Activated T-helper 1 cell treated with anti-CD3 and anti-CD28 coated beads, Interleukin-2, amount 50 U/mL, for 16 hours (primary cell): ENCODE results near the gene NBR1.
A peak's percentile ranks its signal among the peaks of the same experiment; 100 is the strongest.
"Not testable (repeated sequence)": the region's sequence is repeated elsewhere in the genome, so short reads cannot be mapped to it uniquely, and the experiment has no call there.

ENCODE experiments used
- DNase-seq, 2 donors: peaks; one replicate each; pipeline ENCODE4 v3.0.0-alpha.2; 2020; ENCODE audit warnings: low read depth in 1 of 2, low spot score in 1 of 2

The NBR1 gene, protein sequence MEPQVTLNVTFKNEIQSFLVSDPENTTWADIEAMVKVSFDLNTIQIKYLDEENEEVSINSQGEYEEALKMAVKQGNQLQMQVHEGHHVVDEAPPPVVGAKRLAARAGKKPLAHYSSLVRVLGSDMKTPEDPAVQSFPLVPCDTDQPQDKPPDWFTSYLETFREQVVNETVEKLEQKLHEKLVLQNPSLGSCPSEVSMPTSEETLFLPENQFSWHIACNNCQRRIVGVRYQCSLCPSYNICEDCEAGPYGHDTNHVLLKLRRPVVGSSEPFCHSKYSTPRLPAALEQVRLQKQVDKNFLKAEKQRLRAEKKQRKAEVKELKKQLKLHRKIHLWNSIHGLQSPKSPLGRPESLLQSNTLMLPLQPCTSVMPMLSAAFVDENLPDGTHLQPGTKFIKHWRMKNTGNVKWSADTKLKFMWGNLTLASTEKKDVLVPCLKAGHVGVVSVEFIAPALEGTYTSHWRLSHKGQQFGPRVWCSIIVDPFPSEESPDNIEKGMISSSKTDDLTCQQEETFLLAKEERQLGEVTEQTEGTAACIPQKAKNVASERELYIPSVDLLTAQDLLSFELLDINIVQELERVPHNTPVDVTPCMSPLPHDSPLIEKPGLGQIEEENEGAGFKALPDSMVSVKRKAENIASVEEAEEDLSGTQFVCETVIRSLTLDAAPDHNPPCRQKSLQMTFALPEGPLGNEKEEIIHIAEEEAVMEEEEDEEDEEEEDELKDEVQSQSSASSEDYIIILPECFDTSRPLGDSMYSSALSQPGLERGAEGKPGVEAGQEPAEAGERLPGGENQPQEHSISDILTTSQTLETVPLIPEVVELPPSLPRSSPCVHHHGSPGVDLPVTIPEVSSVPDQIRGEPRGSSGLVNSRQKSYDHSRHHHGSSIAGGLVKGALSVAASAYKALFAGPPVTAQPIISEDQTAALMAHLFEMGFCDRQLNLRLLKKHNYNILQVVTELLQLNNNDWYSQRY

DNA sequence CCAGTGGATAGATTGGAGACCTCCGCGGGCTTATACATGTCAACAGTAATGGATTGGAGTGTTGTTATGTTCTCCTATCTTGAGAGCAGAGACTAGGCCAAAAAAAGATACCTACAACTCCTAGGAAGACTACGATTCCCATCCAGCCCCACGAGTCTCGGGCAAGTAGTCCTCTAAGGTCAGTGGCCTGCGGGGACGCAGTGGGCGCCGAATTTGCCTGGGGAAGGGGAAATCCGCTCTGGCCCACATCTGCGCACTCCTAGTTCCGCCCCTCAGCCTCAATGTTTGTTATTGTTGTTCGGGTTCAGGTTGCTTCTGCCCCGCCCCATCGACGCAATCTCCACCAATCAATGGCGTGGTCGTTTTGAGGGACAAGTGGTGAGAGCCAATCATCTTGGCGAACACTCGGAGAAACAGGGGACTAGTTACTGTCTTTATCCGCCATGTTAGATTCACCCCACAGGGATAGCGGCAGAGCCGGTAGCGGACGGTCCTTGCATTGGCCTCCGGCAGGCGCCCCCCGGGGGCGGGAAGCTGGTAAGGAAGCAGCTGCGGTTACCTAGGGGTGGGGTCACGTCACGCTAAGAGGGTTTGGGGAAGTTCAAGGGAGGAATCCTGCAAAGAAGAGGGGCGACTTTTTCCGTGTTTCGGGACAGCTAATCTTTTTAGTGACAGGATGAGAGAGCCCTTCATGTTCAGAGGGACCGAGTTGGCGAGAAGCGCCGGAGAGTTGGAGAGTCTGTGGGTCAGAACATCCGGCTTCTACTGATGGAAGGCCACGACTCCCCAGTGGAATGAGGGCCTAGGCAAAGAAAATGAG lies at the start of gene NBR1:
NBR1 (plus strand) TSS at position 449 of the 820 bp plus-strand sequence. CDS start 4,586 bp downstream, outside the sequence.
- peak; percentile 86 to 88 for DNase-seq

DNA sequence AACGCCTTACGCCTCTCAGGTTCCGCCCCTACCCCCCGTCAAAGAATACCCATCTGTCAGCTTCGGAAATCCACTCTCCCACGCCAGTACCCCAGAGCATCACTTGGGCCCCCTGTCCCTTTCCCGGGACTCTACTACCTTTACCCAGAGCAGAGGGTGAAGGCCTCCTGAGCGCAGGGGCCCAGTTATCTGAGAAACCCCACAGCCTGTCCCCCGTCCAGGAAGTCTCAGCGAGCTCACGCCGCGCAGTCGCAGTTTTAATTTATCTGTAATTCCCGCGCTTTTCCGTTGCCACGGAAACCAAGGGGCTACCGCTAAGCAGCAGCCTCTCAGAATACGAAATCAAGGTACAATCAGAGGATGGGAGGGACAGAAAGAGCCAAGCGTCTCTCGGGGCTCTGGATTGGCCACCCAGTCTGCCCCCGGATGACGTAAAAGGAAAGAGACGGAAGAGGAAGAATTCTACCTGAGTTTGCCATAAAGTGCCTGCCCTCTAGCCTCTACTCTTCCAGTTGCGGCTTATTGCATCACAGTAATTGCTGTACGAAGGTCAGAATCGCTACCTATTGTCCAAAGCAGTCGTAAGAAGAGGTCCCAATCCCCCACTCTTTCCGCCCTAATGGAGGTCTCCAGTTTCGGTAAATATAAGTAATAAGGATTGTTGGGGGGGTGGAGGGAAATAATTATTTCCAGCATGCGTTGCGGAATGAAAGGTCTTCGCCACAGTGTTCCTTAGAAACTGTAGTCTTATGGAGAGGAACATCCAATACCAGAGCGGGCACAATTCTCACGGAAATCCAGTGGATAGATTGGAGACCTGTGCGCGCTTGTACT lies 45.7 kb upstream of the NBR1 start, which contains the start of gene BRCA1:
BRCA1 (minus strand) TSS at position 232 of the 834 bp plus-strand sequence. CDS start 1,268 bp downstream, outside the sequence.
- DNase-seq = peak; percentile 85 to 87

DNA sequence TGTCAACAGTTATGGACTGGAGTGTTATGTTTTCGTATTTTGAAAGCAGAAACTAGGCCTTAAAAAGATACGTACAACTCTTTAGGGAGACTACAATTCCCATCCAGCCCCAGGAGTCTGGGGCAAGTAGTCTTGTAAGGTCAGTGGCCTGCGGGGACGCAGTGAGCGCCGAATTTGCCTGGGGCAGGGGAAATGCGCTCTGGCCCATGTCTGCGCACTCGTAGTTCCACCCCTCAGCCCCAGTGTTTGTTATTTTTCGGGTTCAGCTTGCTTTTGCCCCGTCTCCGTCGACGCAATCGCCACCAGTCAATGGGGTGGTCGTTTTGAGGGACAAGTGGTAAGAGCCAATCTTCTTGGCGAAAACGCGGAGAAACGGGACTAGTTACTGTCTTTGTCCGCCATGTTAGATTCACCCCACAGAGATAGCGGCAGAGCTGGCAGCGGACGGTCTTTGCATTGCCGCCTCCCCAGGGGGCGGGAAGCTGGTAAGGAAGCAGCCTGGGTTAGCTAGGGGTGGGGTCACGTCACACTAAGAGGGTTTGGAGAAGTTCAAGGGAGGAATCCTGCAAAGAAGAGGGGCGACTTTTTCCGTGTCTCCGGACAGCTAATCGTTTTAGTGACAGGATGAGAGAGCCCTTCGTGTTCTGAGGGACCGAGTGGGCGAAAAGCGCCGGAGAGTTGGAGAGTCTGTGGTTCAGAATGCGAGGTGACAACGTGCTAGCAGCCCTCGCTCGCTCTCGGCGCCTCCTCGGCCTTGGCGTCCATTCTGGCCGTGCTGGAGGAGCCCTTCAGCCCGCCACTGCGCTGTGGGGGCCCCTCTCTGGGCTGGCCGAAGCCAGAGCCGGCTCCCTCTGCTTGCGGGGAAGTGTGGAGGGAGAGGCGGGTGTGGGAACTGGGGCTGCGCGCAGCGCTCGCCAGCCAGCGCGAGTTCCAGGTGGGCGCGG lies 44.8 kb upstream of the NBR1 start:
- no peak for DNase-seq

DNA sequence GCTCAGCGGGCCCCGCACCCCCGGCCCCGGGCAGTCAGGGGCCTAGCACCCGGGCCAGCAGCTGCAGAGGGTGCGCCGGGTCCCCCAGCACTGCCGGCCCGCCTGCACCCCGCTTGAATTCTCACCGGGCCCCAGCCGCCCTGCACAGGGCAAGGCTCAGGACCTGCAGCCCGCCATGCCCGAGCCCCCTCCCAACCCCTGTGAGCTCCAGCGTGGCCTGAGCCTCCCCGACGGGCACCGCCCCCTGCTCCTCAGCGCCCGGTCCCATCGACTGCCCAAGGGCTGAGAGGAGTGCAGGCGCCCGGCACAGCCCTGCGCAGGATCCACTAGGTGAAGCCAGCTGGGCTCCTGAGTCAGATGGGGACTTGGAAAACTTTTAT lies 44.1 kb upstream of the NBR1 start:
- DNase-seq = no peak

DNA sequence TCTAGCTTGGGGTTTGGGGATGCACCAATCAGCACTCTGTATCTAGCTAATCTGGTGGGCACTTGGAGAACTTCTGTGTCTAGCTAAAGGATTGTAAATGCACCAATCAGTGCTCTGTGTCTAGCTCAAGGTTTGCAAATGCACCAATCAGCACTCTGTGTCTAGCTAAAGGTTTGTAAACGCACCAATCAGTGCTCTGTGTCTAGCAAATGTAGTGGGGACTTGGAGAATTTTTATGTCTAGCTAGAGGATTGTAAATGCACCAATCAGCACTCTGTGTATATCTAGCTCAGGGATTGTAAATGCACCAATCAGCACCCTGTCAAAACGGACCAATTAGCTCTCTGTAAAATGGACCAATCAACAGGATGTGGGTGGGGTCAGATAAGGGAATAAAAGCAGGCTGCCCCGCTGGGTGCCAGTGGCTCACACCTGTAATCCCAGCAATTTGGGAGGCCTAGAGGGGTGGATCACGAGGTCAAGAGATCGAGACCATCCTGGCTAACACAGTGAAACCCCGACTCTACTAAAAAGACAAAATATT lies 43.6 kb upstream of the NBR1 start:
- DNase-seq = not testable (repeated sequence)

DNA sequence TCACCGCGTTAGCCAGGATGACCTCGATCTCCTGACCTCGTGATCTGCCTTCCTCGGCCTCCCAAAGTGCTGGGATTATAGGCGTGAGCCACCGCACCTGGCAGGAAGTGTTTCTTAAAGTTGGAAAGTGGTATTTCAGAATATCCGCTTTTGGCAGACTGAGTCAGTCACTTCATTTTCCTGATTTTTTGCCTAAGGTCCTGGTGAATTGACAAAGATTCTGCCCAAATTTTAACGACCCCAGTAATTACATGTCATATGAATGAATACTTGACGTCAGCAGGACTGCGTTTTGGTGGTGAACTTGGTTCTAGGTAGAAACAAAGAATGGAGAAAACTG lies 41.4 kb upstream of the NBR1 start:
- no peak for DNase-seq

DNA sequence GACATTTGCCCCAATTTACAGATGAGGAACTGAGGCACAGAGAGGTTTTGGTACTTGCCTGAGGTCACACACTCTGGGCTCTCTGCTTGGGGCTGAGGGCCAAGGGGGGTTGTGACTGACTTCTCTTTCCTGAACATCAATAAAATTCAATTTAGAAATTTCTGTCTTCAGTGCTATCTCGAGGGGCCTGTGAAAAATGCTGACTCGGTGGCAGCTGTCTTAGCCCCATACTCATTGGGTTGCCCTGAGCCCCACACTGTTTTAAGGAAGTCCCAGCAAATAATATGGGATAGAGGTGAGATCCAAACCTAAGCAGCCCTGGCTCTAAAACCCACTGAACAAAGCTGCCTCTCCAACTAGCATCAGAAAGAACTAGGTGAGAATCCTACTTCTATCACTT lies 38.9 kb upstream of the NBR1 start:
- no peak for DNase-seq

DNA sequence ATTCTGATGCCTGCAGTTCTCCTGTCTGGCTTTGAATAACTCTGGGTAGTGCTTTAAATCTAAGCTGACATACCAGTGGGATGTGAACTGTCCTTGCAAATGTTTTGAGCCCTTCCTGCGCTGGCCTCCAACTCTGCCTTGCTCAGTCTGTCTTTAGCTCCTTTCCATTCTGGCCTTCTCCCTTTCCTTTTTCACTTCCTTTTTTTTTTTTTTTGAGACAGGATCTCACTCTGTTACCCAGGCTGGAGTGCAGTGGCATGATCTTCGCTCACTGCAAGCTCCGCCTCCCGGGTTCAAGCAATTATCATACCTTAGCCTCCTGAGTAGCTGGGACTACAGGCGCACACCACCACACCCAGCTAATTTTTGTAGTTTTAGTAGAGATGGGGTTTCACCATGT lies 37.6 kb upstream of the NBR1 start:
- not testable (repeated sequence) for DNase-seq

DNA sequence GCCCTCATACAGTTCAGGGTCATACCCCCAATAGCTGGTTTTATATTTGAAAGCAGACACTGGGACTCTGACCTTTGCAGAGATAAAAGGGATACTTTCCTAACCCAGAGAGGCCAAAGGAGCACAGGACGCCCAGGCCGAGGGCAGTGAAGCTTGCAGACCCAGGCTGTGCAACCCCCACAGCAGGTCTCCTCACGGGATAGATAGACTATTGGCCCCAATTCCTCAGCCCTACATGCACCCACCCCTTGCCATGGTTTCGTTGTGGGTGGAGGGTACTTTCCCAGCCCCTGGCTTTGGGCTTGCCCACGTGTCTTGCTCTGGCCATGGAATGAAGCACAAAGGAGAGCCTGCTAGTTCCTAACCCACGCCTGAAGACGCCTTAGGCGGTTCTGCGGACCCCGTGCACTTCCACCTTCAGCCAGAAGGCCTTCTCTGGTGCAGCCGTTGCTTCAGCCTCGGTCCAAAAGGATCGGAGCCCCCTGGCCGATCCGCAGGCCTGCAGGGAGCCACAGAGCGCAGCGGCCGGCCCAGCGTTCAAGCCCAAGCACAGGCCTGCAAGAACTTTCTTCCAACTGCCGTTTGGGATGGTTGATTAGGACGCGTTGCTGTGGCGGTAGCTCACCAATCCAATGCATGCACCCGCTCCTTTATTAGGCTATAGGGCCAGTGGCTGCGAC lies 36.1 kb upstream of the NBR1 start:
- no peak for DNase-seq

DNA sequence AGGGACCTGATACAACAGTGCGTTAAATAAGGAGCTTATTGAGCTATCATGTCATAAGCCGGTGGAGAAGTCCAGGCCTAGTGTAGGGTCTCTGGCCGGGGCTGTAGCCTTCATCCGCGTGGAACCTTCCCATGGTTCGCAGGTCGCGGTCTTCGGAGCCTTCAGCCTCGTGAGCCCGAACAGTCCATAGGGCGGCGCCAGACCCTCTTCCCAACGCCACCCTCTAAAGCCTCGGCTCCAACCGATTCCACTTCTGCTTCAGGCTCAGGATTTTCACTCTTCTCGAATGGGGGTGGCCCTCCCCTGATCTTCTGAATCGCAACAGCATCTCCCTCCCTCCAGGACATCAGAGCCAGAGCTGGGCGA lies 35.6 kb upstream of the NBR1 start:
- no peak for DNase-seq

DNA sequence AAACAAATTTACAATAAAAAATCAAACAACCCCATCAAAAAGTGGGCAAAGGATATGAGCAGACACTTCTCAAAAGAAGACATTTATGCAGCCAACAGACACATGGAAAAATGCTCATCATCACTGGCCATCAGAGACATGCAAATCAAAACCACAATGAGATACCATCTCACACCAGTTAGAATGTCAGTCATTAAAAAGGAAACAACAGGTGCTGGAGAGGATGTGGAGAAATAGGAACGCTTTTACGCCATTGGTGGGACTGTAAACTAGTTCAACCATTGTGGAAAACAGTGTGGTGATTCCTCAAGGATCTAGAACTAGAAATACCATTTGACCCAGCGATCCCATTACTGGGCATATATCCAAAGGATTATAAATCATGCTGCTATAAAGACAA lies 34.4 kb upstream of the NBR1 start:
- not testable (repeated sequence) for DNase-seq

DNA sequence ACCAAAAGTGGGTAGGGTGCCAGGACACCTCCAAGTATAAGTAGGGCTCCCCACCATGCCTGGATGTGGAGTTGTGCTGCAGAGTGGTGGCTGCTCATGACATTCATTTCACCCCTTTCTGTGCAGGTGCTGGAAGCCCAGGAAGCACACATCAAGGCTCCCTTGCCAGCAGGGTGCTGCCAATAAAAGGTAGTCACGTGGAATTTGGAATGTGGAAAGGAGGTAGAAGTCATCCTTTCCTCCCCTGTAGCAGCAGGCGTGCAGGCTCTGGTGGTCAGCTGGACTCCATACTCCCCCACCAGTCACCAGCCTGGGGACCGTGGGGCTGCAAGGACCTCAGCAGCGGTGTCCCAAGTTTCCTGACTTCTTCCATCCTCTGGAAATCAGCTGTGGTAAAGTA lies 32.5 kb upstream of the NBR1 start:
- DNase-seq = not testable (repeated sequence)

DNA sequence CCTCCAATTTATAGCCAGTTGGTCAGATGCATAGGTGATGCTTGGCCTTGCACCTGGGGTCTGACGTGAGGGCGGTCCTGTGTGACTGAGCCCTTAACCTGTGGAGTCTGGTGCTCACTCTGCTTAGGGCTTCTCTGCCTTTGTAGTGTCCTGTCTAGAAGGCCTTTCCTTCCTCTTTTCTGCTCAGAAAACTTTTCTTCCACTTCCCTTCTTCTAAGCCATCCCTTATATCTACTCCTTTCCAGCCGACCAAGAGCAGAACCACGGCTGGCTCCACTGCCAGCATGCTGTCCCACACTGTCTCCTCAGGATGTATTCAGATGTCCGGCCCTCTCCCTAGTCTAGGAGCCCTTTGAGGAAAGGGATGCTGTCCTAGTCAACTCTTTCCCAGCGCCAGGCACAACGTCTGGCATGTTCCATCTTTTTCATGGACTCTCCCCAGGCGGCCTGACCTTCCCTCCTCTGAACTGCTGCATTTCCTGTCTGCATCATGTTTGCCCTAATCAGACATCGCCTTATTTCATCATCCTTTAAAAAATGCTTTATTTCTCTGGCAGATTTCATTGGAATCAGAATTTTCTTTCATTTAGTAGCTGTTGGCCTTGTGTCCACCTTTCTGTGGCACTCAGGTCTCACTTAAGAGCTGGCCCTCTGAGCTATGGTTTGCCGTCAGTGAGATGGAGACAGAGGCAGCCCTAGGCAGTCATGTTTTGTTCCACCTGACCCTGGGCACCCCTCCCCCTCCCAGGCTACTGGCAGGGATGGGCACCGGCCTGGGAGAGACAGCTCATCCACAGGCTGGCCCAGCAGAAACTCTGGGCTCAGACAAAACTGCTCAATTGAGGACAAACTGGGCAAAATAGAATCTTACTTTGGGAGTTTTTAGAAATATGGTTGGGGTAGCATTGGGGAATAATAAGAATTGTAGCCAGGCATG lies 30.4 kb upstream of the NBR1 start:
- DNase-seq = no peak

DNA sequence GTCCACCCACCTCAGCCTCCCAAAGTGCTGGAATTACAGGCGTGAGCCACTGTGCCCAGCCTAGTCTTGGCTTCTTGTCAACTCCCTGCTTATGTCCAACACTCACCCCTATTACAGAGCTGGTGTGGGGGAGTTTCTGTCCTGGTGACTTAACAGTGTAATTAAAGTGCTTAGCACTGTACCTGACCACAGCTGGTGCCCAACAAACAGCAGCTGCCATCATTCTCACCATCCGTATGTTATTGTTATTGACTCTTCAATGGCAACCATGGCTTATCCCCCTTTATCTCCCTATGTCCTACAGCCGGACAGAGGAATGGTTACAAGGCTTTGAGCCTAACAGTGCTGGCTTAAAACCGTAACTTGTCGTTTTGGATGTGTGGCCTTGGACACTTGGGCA lies 28.9 kb upstream of the NBR1 start:
- no peak for DNase-seq

DNA sequence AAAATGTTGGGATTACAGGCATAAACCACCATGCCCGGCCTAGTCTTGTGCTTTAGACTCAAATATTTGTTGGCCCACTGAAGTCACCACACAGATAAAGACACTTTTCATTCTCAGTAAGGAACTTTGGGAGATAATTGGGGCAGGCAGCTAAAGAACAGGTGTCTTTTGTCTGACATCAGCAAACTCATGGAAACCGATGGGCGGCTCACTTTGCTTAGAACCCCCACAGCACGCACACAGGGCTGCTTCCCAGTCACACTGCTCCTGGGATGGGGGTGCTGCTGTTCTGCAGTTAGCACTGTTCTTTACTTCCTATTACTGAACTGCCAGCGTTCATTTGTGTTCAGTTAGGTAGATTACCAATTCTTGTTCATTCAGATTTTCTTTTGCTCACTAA lies 27.8 kb upstream of the NBR1 start:
- DNase-seq = no peak

DNA sequence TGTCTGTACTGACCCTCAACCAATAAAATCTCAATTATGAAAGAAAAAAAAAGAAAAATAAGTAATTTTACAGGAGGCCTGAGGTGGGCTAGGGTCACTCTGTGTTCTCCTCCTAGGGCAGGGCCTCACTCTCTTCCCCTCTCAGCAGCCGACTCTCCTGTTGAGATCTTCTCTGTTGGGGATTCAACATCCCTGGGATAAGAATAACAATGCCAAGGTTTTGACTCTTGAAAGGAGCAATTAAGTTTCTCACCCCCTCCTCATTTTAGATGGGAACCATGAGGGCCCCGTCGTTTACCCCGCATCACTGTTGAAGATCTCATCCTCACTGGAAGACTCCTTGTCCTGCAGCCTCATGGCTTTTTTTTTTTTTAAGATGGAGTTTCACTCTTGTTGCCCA lies 24.4 kb upstream of the NBR1 start:
- DNase-seq = no peak

DNA sequence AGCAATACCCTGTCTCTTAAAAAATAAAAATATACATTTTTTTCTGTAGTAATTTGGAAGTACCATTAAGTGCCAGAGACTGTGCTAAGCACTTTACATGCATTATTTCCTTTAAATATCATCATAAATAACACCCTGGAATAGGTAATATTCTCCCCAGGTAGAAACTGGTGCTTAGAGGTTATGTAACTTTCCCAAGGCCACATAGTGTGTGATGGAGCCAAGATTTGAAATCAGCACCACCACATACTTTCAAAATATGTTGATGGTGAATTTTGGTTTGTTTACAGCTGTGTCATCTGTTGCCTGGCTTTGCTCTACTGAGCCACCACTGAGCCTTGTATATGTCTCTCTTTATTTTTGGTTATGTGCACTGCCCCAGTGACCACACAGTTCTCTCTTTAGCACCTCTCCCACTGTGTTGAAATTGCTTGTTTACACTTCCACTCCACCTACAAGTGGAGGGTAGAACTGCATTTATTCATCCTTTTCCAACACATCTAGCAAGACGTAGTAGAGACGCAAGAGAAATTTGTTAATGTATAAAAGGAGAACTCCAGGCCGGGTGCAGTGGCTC lies 19.0 kb upstream of the NBR1 start:
- no peak for DNase-seq
